Uterus (tissue), 2 donors: ENCODE data around the gene CWF19L1.
"Not testable (repeated sequence)": the region's sequence is repeated elsewhere in the genome, so short reads cannot be mapped to it uniquely, and the experiment has no call there.

Experiments
- POLR2A ChIP-seq, 2 donors: fragments of 450-650 bp; IDR thresholded peaks; one replicate each; pipeline ENCODE4 v1.6.1; 2016; ENCODE audit warnings: antibody characterized with exemption in 2 of 2, mild to moderate bottlenecking in 1 of 2, moderate library complexity in 1 of 2
- TF ChIP-seq, protein P1 (sequence below), 4 experiments: fragments of 200-600 bp in 2 of 4; fragments of 450-650 bp in 2 of 4; sonication (generic) in 2 of 4; IDR thresholded peaks; one replicate each; pipeline ENCODE4 v1.5.1; 2016 to 2019; ENCODE audit warnings: antibody characterized with exemption in 4 of 4, mild to moderate bottlenecking in 2 of 4, moderate library complexity in 1 of 4

DNA sequence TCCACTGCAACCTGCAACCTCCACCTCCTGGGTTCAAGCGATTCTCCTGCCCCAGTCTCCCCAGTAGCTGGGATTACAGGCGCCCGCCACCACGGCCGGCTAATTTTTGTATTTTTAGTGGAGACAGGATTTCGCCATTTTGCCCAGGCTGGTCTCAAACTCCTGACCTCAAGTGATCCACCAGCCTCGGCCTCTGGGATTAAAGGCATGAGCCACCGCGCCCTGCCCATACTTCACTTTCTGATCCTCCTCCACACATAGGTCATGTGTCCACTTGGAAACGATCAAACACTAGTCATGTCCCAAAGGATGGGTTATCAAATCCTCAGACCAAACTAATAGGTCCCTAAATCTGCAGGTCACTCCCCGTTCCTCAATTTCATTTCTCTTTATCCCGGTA is 17.9 kb upstream of the CWF19L1 start:
- TF ChIP-seq, protein P1, sequence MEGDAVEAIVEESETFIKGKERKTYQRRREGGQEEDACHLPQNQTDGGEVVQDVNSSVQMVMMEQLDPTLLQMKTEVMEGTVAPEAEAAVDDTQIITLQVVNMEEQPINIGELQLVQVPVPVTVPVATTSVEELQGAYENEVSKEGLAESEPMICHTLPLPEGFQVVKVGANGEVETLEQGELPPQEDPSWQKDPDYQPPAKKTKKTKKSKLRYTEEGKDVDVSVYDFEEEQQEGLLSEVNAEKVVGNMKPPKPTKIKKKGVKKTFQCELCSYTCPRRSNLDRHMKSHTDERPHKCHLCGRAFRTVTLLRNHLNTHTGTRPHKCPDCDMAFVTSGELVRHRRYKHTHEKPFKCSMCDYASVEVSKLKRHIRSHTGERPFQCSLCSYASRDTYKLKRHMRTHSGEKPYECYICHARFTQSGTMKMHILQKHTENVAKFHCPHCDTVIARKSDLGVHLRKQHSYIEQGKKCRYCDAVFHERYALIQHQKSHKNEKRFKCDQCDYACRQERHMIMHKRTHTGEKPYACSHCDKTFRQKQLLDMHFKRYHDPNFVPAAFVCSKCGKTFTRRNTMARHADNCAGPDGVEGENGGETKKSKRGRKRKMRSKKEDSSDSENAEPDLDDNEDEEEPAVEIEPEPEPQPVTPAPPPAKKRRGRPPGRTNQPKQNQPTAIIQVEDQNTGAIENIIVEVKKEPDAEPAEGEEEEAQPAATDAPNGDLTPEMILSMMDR (IDR thresholded peaks at IDR 0.05): not testable (repeated sequence)
- TF ChIP-seq POLR2A (IDR thresholded peaks at IDR 0.05): not testable (repeated sequence)
